ES-I3 (cell line): ENCODE measurements around the gene ZAP70.
"Not testable (repeated sequence)": the region's sequence is repeated elsewhere in the genome, so short reads cannot be mapped to it uniquely, and the experiment has no call there.

Source experiments
- H3K36me3 ChIP-seq: 2 replicates; pipeline ENCODE4 v1.6.1; 2013; ENCODE audit warnings: mild to moderate bottlenecking, low read length, control low read depth, moderate library complexity; ENCODE audit not compliant: insufficient read depth
- H3K4me1 ChIP-seq: 2 replicates; pipeline ENCODE4 v1.6.1; 2013; ENCODE audit warnings: mild to moderate bottlenecking, control low read depth, low read length; ENCODE audit not compliant: insufficient read depth
- H3K9ac ChIP-seq: 2 replicates; pipeline ENCODE4 v1.6.1; 2013; ENCODE audit warnings: low read depth, mild to moderate bottlenecking, low read length, moderate library complexity
- H3K9me3 ChIP-seq: 2 replicates; pipeline ENCODE4 v1.6.1; 2013; ENCODE audit warnings: mild to moderate bottlenecking, low read length, moderate library complexity; ENCODE audit not compliant: control insufficient read depth, insufficient read depth

Gene ZAP70

DNA sequence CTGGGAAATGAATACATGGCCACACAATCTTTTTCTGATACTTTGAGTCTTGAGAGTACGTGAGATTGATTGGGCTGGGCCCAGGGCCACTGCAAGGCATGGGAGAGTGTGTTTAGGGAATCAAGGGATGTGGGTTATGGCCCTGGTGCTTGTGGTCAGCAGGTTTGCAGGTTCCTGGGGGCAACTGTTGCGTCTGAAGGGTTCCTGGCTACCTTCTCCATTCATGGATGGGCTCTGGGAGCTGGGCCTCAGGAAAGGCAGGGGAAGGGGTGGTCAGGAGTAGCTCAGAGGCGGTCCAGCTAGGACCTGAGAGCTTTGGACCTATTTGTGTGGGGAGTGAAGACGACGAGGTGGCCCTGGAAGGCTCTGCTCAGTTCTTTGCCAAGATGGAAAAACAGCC, 8.4 kb upstream of the ZAP70 start:
- no peaks in the 10 kb centered on the region for H3K36me3 ChIP-seq
- no peaks in the 10 kb centered on the region for H3K9me3 ChIP-seq
- H3K9ac ChIP-seq = no peak overlapping the region
- no peaks in the 10 kb centered on the region for H3K4me1 ChIP-seq

DNA sequence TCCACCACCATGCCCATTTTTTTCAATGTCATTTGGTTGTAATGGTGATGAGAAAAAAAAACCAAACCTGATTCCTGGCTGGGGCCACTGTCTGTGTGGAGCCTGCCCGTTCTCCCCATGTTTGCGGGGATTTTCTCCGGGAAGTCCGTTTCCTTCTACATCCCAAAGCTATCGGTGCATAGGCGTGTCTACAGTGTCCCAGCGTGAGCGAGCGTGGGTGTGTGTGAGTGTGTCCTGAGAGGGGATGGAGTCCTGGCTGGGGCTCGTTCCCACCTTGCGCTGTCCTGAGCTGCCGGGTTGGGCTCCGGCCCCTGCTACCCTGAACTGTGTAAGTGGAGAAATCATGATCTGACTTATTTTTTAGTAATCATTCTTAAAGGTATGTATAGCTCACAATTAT, 7.3 kb upstream of the ZAP70 start:
- no peaks in the 10 kb centered on the region for H3K9me3 ChIP-seq
- H3K9ac ChIP-seq = no peak overlapping the region
- no peaks in the 10 kb centered on the region for H3K36me3 ChIP-seq
- no peaks in the 10 kb centered on the region for H3K4me1 ChIP-seq

DNA sequence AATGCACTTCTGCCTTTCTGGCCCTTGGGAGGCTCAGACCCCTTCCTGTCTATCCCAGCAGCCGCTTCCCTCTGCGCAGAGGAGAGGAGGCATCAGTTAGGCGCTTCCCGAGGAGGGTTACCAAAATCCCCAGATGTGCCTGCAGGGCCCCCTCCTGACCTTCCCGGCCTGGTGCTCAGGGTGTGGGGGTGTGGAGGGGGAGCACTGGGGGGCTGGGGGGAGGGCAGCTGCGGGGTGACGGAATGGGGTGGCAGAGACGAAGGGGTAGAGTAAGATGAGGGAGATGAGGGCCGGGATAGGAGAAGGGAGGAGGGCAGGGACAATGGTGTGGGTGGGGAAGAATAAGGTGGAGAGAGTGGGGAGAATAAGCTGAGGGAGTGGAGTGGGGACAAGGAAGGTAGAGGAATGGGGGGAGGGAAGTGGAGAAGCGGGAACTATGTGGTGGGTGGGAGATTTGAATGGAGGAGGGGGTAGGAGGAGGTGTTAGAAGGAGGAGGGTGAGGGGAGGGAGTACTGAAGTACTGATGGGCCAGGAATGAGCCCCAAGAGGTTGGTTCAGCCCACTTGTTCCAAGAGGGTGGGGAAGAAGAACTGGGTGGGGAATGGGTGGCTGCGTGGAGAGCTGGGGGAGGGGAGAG, 6.5 kb upstream of the ZAP70 start:
- no peaks in the 10 kb centered on the region for H3K36me3 ChIP-seq
- no peaks in the 10 kb centered on the region for H3K4me1 ChIP-seq
- H3K9ac ChIP-seq = no peak overlapping the region
- H3K9me3 ChIP-seq = no peaks in the 10 kb centered on the region

DNA sequence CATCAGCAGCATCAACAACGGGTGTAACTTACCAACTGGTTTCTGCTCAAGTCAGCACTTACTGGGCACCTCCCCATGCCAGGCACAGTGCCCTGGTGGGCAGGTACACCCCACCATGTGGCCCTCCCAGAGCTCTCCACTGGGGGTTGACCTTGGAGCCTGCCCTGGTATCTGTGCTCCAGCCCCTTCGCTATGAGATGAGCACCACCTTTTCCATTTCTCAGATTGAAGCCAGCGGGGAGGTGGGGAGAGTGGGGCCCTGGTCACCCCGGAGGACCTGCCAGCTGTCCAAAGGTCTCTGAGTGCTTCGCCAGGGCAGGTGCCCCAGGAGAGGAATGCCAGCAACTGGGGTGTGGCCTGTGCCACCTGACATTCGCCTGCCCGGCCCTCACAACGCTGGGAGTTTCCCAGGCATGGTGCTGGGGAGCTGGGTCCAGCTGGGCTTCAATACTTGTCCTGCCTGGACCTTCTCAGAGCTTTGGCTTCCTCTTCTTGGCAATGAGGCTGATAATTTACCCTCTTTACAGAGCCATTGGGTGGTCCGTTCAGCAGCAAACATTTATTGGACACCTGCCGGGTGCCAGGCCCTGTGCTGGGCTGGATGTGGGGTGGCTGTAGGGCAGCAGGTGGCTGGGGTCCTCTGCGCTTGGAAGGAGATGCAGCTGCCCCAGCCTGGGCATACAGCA, 5.9 kb upstream of the ZAP70 start:
- Histone ChIP-seq H3K9me3 (no peaks in the 10 kb centered on the region), H3K4me1 (no peaks in the 10 kb centered on the region), H3K36me3 (no peaks in the 10 kb centered on the region), H3K9ac (no peak overlapping the region)

DNA sequence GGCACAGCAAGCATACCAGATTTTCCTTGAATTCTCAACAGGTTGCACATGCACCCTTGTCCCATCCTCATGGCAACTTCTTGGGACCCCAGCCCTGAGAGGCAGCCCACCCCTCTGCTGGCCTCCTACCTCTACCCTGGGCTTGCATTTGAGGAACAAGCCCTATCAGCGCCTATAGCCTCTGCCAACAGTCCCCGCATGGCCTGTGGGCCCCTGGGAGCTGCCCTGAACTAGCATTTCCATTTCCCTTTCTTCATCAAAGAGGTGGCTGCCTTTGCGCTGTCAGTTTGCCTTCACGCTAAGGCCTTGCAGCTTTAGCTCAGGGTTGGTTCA, 5.4 kb upstream of the ZAP70 start:
- H3K36me3 ChIP-seq = no peaks in the 10 kb centered on the region
- H3K4me1 ChIP-seq = no peaks in the 10 kb centered on the region
- H3K9ac ChIP-seq = no peak overlapping the region
- H3K9me3 ChIP-seq = no peaks in the 10 kb centered on the region

DNA sequence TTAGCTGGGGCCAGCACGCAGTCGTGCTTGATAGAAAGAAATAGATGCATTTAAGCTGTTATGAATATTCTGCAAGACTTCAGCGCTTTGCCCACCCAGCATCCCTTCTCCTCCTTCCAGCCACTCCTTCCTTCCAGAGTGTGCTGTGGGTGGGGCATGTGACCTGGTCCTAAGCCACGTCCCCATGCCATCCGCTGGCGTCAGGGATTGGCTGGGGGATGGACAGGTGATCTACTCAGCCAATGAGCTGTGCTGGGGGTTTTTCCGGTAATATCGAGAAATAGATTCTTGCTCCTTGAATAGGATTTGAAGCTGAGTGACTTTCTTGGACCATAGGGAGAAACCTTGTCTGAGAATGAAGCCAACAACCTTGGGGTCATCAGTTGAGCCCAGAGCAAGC, 4.8 kb upstream of the ZAP70 start:
- Histone ChIP-seq H3K9ac (no peak overlapping the region), H3K9me3 (no peaks in the 10 kb centered on the region), H3K4me1 (no peaks in the 10 kb centered on the region), H3K36me3 (no peaks in the 10 kb centered on the region)

DNA sequence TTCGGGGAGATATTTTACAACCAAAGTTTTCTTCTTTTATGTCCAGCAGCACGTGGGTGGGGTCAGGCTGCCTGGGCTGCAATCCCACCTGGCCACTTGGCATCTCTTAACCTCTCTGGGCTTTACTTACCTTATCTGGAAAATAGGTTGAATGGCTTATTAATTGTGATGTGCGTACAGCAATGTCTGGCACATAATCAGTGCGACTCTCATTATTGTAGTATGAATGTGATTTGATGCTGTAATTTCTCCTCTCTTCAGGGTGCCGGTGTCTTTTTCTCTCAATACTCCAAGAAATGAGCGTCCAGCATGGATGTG, 2.0 kb upstream of the ZAP70 start:
- Histone ChIP-seq H3K36me3 (no peaks in the 10 kb centered on the region), H3K4me1 (no peaks in the 10 kb centered on the region; the same call in 1 of the 2 replicates), H3K9me3 (no peaks in the 10 kb centered on the region), H3K9ac (no peak overlapping the region)

DNA sequence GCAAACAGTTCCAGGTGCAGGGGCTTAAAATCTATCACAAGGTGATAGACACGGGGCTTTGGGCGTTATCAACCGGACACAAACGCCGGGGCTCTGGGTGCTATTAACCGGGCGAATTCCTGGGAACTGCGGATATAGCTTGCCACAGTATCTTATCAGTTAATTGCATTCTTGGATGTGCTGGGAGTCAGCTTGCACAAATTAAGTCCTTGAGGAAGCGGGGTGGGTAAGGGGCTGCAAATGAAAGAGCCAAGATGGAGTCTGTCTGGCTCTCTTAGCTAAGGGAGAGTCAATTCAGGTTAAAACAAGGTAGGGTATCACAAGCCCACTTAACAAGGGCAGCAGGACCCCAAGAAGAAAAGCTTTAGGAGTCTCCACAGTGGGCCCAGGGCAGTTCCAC, 1.2 kb upstream of the ZAP70 start:
- not testable (repeated sequence) for H3K9ac ChIP-seq

DNA sequence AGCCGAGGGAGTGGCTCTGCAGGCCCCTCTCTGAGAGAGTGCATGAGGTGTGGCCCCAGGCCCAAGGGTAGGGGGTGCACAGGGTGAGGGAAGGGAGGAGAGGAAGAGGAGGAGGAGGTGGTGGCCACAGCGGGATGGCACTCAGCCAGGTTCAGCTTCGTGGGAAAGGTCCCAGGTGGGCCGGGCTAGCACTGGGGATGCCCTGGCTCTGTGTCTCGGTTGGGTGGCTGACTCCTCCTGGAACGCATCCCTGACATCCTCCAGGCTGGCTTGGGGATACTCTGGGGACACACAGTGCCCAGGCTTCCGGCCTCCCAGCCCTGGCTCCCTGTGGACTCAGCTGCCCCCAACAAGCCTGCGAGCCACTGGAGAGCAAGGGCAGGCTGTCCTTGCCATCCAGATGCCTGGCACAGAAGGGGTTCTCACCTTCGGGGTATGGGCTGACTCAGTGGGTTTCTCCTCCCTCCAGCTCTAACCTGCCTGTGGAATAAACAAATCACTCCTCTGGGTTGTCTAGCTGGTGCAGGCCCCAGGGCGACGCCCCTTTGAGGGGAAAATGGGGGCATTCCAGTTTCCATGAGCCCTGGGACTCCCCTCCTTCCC, 582 bp upstream of the ZAP70 start:
- no peaks in the 10 kb centered on the region for H3K9me3 ChIP-seq
- no peaks in the 10 kb centered on the region for H3K36me3 ChIP-seq
- no peak overlapping the region for H3K9ac ChIP-seq
- no peaks in the 10 kb centered on the region; the same call in 1 of the 2 replicates for H3K4me1 ChIP-seq

More for the DNA sequence above, 1.2 kb upstream of the ZAP70 start:
- H3K4me1 ChIP-seq, H3K9me3 ChIP-seq, H3K36me3 ChIP-seq: not testable (repeated sequence)

DNA sequence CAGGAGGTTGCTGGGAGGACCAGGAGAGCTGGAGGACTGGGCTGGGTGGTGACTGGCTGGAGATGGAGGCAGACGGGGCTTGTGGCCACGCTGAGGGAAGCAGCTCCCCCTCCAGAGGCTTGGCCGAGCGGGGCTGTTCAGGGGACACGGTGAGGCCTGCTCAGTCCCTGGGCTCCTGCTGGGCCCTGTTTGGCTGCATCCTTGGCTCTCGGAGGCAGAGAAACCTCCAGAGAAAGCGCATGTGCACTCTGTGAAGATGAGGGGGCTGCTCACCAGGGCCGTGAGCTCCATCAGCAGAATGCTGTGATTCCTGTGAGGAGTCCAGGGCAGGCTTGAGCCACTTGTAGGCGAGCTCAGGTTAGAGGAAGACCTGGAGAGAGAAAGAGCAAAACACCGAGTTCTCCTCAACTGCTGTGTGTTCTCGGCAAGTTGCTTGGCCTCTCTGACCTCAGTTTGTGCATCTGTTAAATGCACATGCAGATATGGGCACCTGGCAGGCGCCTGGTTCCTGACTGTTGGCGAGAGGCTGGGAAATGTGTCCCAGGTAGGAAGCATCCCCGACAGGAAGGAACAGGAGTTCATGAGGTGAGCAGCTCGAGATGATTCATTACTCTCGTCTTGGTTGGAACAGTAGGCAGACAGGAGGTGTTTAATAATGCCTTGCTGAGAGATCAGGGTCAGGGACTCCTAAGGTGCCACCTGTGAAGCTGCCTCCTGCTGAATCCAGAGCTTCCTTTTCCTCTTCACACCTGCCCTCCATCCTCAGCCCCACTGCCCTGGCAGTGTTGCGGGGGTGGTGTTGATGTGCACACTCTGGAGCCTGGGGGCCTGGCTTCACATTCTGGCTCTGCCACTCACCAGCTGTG, 941 bp downstream of the ZAP70 start:
- no peaks in the 10 kb centered on the region for H3K9me3 ChIP-seq
- H3K9ac ChIP-seq = no peak overlapping the region
- no peaks in the 10 kb centered on the region; the same call in 1 of the 2 replicates for H3K4me1 ChIP-seq
- H3K36me3 ChIP-seq = no peaks in the 10 kb centered on the region

DNA sequence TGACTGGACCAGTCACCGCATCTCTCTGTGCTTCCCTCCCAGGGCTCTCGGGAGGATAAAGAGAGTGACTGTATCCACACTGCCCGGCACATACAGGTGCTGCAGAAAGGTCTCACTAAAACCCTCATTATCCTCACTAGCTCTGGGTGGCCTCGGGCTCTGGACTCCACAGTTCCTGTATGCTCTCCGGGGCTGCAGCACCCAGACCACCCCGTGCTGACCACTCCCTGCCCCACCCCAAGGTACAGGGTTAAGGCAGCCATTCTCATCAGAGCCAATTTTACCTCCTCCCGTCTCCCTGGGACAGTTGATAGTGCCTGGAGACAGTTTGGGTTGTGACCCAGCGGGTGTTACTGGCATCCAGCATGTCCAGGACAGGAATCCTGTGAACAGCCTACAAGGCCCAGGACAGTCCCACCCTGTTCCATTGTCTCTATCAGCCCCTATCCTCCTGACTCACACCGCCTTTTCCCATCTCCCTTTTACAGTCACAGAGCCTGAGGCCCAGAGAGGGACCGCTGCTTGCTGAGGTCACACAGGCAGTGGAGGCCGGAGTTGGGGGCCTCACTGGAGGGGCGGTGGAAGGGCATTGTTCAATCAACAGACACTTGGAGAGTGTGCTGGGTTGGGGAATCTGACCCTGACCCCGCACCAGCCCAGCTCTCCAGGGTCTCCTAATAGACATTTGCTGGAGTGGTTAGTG, 1.7 kb downstream of the ZAP70 start:
- no peaks in the 10 kb centered on the region; the same call in none of the 2 replicates for H3K4me1 ChIP-seq
- no peaks in the 10 kb centered on the region for H3K36me3 ChIP-seq
- H3K9ac ChIP-seq = no peak overlapping the region
- H3K9me3 ChIP-seq = no peaks in the 10 kb centered on the region

DNA sequence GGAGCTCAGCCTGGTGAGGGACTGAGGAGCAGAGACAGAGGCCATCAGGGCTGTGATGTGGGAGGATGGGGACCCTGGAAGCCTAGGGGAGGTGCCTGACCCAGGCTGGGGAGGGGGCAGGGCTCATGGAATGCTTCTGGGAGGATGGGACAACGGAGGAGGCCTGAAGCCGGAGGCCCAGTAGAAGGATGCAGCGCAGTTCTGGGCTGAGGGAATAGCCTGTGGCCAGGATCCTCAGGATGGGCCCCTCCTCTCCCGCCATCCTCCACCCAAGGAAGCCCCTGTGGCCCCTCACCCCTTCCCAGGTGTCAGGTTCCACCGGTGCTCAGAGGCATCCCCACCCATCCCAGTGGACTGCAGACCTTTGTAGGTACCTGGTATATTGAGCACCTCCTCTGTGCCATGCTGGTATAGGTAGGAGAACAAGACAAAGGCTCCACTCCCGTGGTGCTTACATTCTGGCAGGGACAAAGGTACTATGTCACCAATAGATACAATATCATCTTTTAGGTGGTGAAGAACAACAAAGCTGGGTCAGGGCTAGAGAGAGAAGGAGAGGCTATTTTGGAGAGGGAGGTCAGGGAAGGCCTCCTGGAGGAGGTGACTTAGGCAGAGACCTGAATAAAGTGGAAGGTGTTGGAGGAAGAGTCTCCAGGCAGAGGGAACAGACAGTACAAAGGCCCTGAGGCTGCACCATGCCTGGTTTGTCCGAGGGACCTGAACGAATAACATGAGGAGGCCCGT, 2.7 kb downstream of the ZAP70 start:
- Histone ChIP-seq H3K9me3 (no peaks in the 10 kb centered on the region), H3K36me3 (no peaks in the 10 kb centered on the region), H3K4me1 (peaks cover 3% of the 10 kb centered on the region), H3K9ac (no peak overlapping the region)

DNA sequence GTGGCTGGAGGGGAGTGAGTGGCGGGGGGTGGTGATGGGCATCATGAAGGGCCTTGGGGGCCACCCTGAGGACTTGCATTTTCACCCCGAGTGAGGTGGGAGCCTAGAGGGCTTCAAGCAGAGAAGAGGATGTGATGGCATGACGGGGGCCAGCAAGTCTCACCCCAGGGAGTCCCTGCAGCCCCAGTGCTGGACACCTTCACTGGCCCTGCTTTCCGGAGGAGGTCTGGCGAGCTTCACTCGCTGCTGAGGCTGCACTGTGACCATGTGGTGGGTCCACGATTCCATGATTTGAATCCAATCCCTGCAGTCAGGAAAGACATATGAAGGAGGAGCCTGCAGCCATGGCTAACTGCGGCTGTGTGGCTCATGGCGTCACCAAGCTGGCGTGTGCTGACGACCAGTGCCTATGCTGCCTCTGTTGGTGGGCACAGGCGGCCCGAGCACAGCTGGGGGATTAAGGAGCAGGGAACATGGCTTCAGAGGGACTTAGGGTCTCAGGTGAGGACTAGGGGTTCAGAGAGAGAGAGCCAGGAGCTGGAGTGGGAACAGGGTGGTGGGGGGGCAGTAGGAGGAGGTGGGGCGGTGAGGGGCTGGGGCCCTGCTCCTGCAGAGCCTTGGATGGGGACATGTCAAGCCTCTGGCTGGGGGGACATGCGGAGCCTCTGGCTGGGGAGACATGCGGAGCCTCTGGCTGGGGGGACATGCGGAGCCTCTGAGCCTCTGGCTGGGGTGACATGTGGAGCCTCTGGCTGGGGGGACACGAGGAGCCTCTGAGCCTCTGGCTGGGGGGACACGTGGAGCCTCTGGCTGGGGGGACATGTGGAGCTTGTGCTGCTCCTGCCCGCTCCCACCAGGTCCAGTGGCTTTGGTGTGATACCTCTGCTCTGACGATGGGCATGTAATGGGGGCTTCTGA, 3.6 kb downstream of the ZAP70 start:
- H3K9ac ChIP-seq = no peak overlapping the region

More for the DNA sequence above, 3.6 kb downstream of the ZAP70 start:
- Histone ChIP-seq H3K4me1 (peaks cover 3% of the 10 kb centered on the region), H3K36me3 (no peaks in the 10 kb centered on the region), H3K9me3 (no peaks in the 10 kb centered on the region)
